Liver (tissue), 9 donors: ENCODE measurements around the gene SORCS2. TPM values are rescaled to one million over a fixed set of nuclear protein-coding genes. Genes with fewer than 3 reads are reported as not detected.

ENCODE experiments used
- DNase-seq: peaks from one replicate; pipeline ENCODE4 v3.0.0-alpha.2; 2017; ENCODE audit warnings: low spot score
- H3K27ac ChIP-seq, 2 donors: one replicate each; pipeline ENCODE4 v1.7.0; 2013; ENCODE audit warnings: inconsistent platforms in 2 of 2, low read length in 2 of 2, control low read depth in 1 of 2, low read depth in 1 of 2, mild to moderate bottlenecking in 1 of 2
- H3K27me3 ChIP-seq, 4 donors: one replicate each; pipeline versions ENCODE4 v1.6.1 to v1.7.0; 2013; ENCODE audit warnings: low read length in 3 of 4, inconsistent platforms in 1 of 4, mild to moderate bottlenecking in 1 of 4, moderate library complexity in 1 of 4; ENCODE audit not compliant: control insufficient read depth in 4 of 4, insufficient read depth in 4 of 4
- H3K36me3 ChIP-seq, 4 donors: one replicate each; pipeline versions ENCODE4 v1.6.1 to v1.7.0; 2013; ENCODE audit warnings: low read length in 3 of 4, mild to moderate bottlenecking in 3 of 4, low read depth in 1 of 4, moderate library complexity in 1 of 4; ENCODE audit not compliant: control insufficient read depth in 4 of 4, insufficient read depth in 3 of 4
- H3K4me1 ChIP-seq, 4 donors: one replicate each; pipeline versions ENCODE4 v1.6.1 to v1.7.0; 2013; ENCODE audit warnings: low read length in 3 of 4, mild to moderate bottlenecking in 3 of 4, moderate library complexity in 1 of 4; ENCODE audit not compliant: control insufficient read depth in 4 of 4, insufficient read depth in 4 of 4
- H3K4me3 ChIP-seq, 3 donors: one replicate each; pipeline versions ENCODE4 v1.6.1 to v1.7.0; 2013; ENCODE audit warnings: low read length in 3 of 3, control low read depth in 1 of 3, low read depth in 1 of 3, mild to moderate bottlenecking in 1 of 3
- H3K9ac ChIP-seq, 2 donors: one replicate each; pipeline ENCODE4 v1.7.0; 2013; ENCODE audit warnings: low read length in 2 of 2, mild to moderate bottlenecking in 2 of 2, moderate library complexity in 2 of 2, control low read depth in 1 of 2, low read depth in 1 of 2
- H3K9me3 ChIP-seq, 4 donors: one replicate each; pipeline versions ENCODE4 v1.6.1 to v1.7.0; 2013; ENCODE audit warnings: low read length in 3 of 4; ENCODE audit not compliant: control insufficient read depth in 4 of 4
- EGR1 ChIP-seq, 2 donors: IDR thresholded peaks; 2 replicates each; pipeline ENCODE4 v1.6.1; 2016 to 2018; ENCODE audit warnings: antibody characterized with exemption in 2 of 2, low read depth in 2 of 2
- FOXA1 ChIP-seq: IDR thresholded peaks from 2 replicates; pipeline ENCODE4 v1.6.1; 2016; ENCODE audit warnings: antibody characterized with exemption
- FOXA2 ChIP-seq: IDR thresholded peaks from 2 replicates; pipeline ENCODE4 v1.6.1; 2016; ENCODE audit warnings: antibody characterized with exemption
- GABPA ChIP-seq, 2 donors: IDR thresholded peaks in 1 of 2; conservative IDR thresholded peaks in 1 of 2; 2 replicates each; pipeline ENCODE4 v1.6.1; 2016; ENCODE audit warnings: antibody characterized with exemption in 2 of 2, mild to moderate bottlenecking in 1 of 2, moderate library complexity in 1 of 2
- HNF4A ChIP-seq, 2 donors: conservative IDR thresholded peaks; 2 replicates each; pipeline ENCODE4 v1.6.1; 2016; ENCODE audit warnings: antibody characterized with exemption in 2 of 2, mild to moderate bottlenecking in 2 of 2
- HNF4G ChIP-seq: IDR thresholded peaks from 2 replicates; pipeline ENCODE4 v1.6.1; 2016; ENCODE audit warnings: antibody characterized with exemption
- JUND ChIP-seq, 2 donors: IDR thresholded peaks; 2 replicates each; pipeline ENCODE4 v1.6.1; 2016; ENCODE audit warnings: antibody characterized with exemption in 2 of 2
- NR2F2 ChIP-seq: IDR thresholded peaks from 2 replicates; pipeline ENCODE4 v1.6.1; 2016; ENCODE audit warnings: antibody characterized with exemption
- RAD21 ChIP-seq, 2 donors: IDR thresholded peaks; 2 replicates each; pipeline ENCODE4 v1.6.1; 2016; ENCODE audit warnings: antibody characterized with exemption in 2 of 2, mild to moderate bottlenecking in 2 of 2
- RXRA ChIP-seq, 2 donors: IDR thresholded peaks; 2 replicates each; pipeline ENCODE4 v1.6.1; 2017 to 2018; ENCODE audit warnings: antibody characterized with exemption in 2 of 2, mild to moderate bottlenecking in 1 of 2
- SP1 ChIP-seq: IDR thresholded peaks from 2 replicates; pipeline ENCODE4 v1.6.1; 2018; ENCODE audit warnings: antibody characterized with exemption, mild to moderate bottlenecking
- TAF1 ChIP-seq: conservative IDR thresholded peaks from 2 replicates; pipeline ENCODE4 v1.6.1; 2016; ENCODE audit warnings: antibody characterized with exemption, mild to moderate bottlenecking
- YY1 ChIP-seq: IDR thresholded peaks from 2 replicates; pipeline ENCODE4 v1.6.1; 2016; ENCODE audit warnings: antibody characterized with exemption, mild to moderate bottlenecking
- ZBTB33 ChIP-seq: IDR thresholded peaks from 2 replicates; pipeline ENCODE4 v1.6.1; 2016; ENCODE audit warnings: antibody characterized with exemption
- WGBS: extraction: QIAGEN DNeasy Blood & Tissue Kit; methylation state at CpG from one replicate; pipeline ENCODE4 v1.1.7; 2013; 5-methylcytosine and 5-hydroxymethylcytosine counted together
- polyA plus RNA-seq, 2 donors: library from polyadenylated mRNA; stranded (reverse) in 1 of 2; unstranded in 1 of 2; fragments of 200-250 nt in 1 of 2; fragments of >200 nt in 1 of 2; fragmentation: Nextera tagmentation in 1 of 2; extraction: Ambion mirVana in 1 of 2; gene quantifications; one replicate each; pipeline versions ENCODE4 v1.2.1 to v1.2.3, GENCODE V29; 2013 to 2015
- total RNA-seq, 2 donors: library from RNA; depleted of rRNA; stranded (reverse); fragments of >200 nt; gene quantifications; one replicate each; pipeline ENCODE4 v1.2.3, GENCODE V29; 2014
- TF ChIP-seq, protein P1 (sequence below): IDR thresholded peaks from 2 replicates; pipeline ENCODE4 v1.6.1; 2016; ENCODE audit warnings: antibody characterized with exemption, mild to moderate bottlenecking
- TF ChIP-seq, protein P2 (sequence below): IDR thresholded peaks from 2 replicates; pipeline ENCODE4 v1.6.1; 2016; ENCODE audit warnings: antibody characterized with exemption
- donor health status: healthy.
- donor health status: healthy.
- donor health status: healthy.
- donor health status: healthy.
- donor health status: healthy.

Gene SORCS2
- total and polyA plus RNA-seq, 4 donors = 0.10 to 1.4 (median 0.92) TPM

GRCh38 chr4:7263166-7263565, 70.8 kb downstream of the SORCS2 start:
- Histone ChIP-seq H3K27me3 (no peaks in the 10 kb centered on the region), H3K27ac (no peak overlapping the region), H3K4me3 (no peak overlapping the region), H3K36me3 (no peaks in the 10 kb centered on the region), H3K9ac (no peak overlapping the region), H3K9me3 (no peaks in the 10 kb centered on the region), H3K4me1 (no peaks in the 10 kb centered on the region)
- TF ChIP-seq NR2F2 = no peak
- no peak for TF ChIP-seq RAD21 (IDR thresholded peaks at IDR 0.05)
- TF ChIP-seq, protein P1, sequence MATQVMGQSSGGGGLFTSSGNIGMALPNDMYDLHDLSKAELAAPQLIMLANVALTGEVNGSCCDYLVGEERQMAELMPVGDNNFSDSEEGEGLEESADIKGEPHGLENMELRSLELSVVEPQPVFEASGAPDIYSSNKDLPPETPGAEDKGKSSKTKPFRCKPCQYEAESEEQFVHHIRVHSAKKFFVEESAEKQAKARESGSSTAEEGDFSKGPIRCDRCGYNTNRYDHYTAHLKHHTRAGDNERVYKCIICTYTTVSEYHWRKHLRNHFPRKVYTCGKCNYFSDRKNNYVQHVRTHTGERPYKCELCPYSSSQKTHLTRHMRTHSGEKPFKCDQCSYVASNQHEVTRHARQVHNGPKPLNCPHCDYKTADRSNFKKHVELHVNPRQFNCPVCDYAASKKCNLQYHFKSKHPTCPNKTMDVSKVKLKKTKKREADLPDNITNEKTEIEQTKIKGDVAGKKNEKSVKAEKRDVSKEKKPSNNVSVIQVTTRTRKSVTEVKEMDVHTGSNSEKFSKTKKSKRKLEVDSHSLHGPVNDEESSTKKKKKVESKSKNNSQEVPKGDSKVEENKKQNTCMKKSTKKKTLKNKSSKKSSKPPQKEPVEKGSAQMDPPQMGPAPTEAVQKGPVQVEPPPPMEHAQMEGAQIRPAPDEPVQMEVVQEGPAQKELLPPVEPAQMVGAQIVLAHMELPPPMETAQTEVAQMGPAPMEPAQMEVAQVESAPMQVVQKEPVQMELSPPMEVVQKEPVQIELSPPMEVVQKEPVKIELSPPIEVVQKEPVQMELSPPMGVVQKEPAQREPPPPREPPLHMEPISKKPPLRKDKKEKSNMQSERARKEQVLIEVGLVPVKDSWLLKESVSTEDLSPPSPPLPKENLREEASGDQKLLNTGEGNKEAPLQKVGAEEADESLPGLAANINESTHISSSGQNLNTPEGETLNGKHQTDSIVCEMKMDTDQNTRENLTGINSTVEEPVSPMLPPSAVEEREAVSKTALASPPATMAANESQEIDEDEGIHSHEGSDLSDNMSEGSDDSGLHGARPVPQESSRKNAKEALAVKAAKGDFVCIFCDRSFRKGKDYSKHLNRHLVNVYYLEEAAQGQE = no peak
- TF ChIP-seq EGR1 (IDR thresholded peaks at IDR 0.05; ENCODE audit: low read depth in 2 of 2) = no peak
- no peak for TF ChIP-seq FOXA2
- TF ChIP-seq ZBTB33 = no peak
- no peak for TF ChIP-seq HNF4A (conservative IDR thresholded peaks at IDR 0.05)
- TF ChIP-seq RXRA (IDR thresholded peaks at IDR 0.05) = no peak
- TF ChIP-seq SP1 = no peak
- TF ChIP-seq TAF1 = no peak
- no peak for TF ChIP-seq JUND (IDR thresholded peaks at IDR 0.05)
- no peak for TF ChIP-seq YY1
- TF ChIP-seq, protein P2, sequence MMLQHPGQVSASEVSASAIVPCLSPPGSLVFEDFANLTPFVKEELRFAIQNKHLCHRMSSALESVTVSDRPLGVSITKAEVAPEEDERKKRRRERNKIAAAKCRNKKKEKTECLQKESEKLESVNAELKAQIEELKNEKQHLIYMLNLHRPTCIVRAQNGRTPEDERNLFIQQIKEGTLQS = no peak
- no peak for TF ChIP-seq FOXA1
- TF ChIP-seq HNF4G = no peak
- no peak for TF ChIP-seq GABPA (IDR thresholded peaks at IDR 0.05 in 1 of 2, conservative IDR thresholded peaks at IDR 0.05 in 1 of 2)
- WGBS = 82% methylated on average over 11 of the region's 11 CpGs
- DNase-seq = no peak

GRCh38 chr4:7264694-7265093, 72.4 kb downstream of the SORCS2 start:
- WGBS = 87% methylated on average over 11 of the region's 11 CpGs
- no peaks in the 10 kb centered on the region for H3K9me3 ChIP-seq
- H3K4me3 ChIP-seq = no peak overlapping the region
- TF ChIP-seq EGR1 (IDR thresholded peaks at IDR 0.05; ENCODE audit: low read depth in 2 of 2) (no peak), ZBTB33 (no peak), JUND (IDR thresholded peaks at IDR 0.05) (no peak), FOXA2 (no peak), SP1 (no peak), HNF4A (conservative IDR thresholded peaks at IDR 0.05) (no peak), RAD21 (IDR thresholded peaks at IDR 0.05) (no peak)
- TF ChIP-seq, protein P1 = no peak
- no peaks in the 10 kb centered on the region for H3K4me1 ChIP-seq
- no peak overlapping the region for H3K9ac ChIP-seq
- H3K36me3 ChIP-seq = no peaks in the 10 kb centered on the region
- no peaks in the 10 kb centered on the region for H3K27me3 ChIP-seq
- DNase-seq = no peak
- no peak overlapping the region for H3K27ac ChIP-seq
